ENCODE results near the gene GINS2.

DNA sequence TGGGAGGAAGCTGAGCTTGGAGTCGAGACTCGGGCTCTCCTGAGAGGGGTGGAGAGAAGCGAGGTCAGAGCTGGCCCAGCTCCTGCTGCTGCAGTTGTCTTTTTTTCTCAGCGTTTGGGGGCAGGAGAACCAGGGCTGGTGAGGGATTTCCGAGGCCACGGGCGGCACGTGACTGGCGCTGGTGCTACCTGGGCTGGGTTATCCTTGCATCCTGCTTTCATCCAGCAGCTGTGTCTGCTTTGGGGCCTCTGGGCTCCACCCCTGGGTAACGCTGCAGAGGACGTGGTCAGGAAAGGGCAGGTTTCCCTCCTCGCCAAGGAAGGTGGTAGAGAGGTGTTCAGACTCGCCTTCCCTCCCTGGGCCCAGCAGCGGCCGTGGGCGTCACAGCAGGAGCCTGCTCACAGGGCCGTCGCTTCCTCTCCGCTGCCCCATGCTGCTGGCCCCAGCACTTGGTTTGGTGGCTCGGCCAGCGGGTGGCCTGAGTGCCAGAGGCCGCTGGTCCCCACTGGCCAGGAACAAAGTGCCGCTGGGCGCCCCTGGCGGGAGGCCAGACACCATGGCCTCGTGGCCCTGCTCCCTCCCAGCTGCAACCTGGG, 53.1 kb downstream of the GINS2 start:
- TF ChIP-seq POLR2A (IDR thresholded peaks at IDR 0.05; ENCODE audit: low read length) (no peak), GATA1 (IDR thresholded peaks at IDR 0.05; ENCODE audit: low read depth, low read length) (no peak)
